A673 (cell line): ENCODE measurements around the gene CLIC5. TPM values are rescaled to one million over a fixed set of nuclear protein-coding genes. Genes with fewer than 3 reads are reported as not detected.

Experiments used
- BruUV-seq: library from RNA; stranded (reverse); fragments of 400-500 nt; replicated peaks from 2 replicates; lab custom pipeline; 2021; lab: Mats Ljungman, UMichigan
- CTCF ChIA-PET: fragments of 300-600 bp; sonication (Branson Sonifier 250); formaldehyde crosslinking; loops from one replicate; lab custom pipeline; 2022; ENCODE audit warnings: antibody characterized with exemption; lab: Charles Lee
- POLR2A ChIA-PET: fragments of 300-600 bp; sonication (Branson Sonifier 250); formaldehyde crosslinking; loops from one replicate; lab custom pipeline; 2022; ENCODE audit warnings: antibody characterized with exemption; ENCODE audit not compliant: low non-redundant PET; lab: Charles Lee
- DNase-seq: peaks from one replicate; pipeline ENCODE4 v3.0.0-alpha.2; 2015; ENCODE audit warnings: low spot score
- H3K27ac ChIP-seq: fragments of 200-600 bp; sonication (generic); 2 replicates; pipeline ENCODE4 v1.5.1; 2016; ENCODE audit warnings: mixed run types, low read depth, mild to moderate bottlenecking, mixed read lengths, antibody characterized with exemption, low read length; ENCODE audit not compliant: poor library complexity, severe bottlenecking
- H3K27me3 ChIP-seq: fragments of 200-600 bp; sonication (generic); replicated peaks from 2 replicates; pipeline ENCODE4 v1.6.1; 2017; ENCODE audit warnings: mixed run types, low read depth, mild to moderate bottlenecking, mixed read lengths, antibody characterized with exemption, low read length; ENCODE audit not compliant: insufficient read depth, poor library complexity
- H3K36me3 ChIP-seq: fragments of 200-600 bp; sonication (generic); 2 replicates; pipeline ENCODE4 v1.6.1; 2016; ENCODE audit warnings: mixed run types, mild to moderate bottlenecking, mixed read lengths, antibody characterized with exemption, low read length; ENCODE audit not compliant: insufficient read depth, poor library complexity, severe bottlenecking
- H3K4me1 ChIP-seq: fragments of 200-600 bp; sonication (generic); 2 replicates; pipeline ENCODE4 v1.6.1; 2017; ENCODE audit warnings: mixed run types, mild to moderate bottlenecking, mixed read lengths, antibody characterized with exemption, low read length; ENCODE audit not compliant: insufficient read depth, poor library complexity, severe bottlenecking
- H3K4me3 ChIP-seq: fragments of 200-600 bp; sonication (generic); 2 replicates; pipeline ENCODE4 v1.5.1; 2016; ENCODE audit warnings: low read depth, mixed run types, mild to moderate bottlenecking, mixed read lengths, low read length; ENCODE audit not compliant: poor library complexity, severe bottlenecking
- H3K9me3 ChIP-seq: fragments of 200-600 bp; sonication (generic); 2 replicates; pipeline ENCODE4 v1.6.1; 2016; ENCODE audit warnings: mixed run types, low read depth, mild to moderate bottlenecking, mixed read lengths, antibody characterized with exemption, low read length; ENCODE audit not compliant: poor library complexity, severe bottlenecking
- CTCF ChIP-seq: fragments of 300-800, 200-600 bp; sonication (generic); conservative IDR thresholded peaks from 2 replicates; pipeline ENCODE4 v1.5.1; 2017; ENCODE audit warnings: low read depth, mild to moderate bottlenecking, antibody characterized with exemption, low read length, moderate library complexity, mixed read lengths
- EZH2 ChIP-seq: fragments of 200-600 bp; sonication (generic); IDR thresholded peaks from 2 replicates; pipeline ENCODE4 v1.6.1; 2017; ENCODE audit warnings: borderline replicate concordance, low read depth, mild to moderate bottlenecking, mixed read lengths, antibody characterized with exemption, low read length; ENCODE audit not compliant: poor library complexity, severe bottlenecking
- intact Hi-C: fragments of 100-400 bp; cut with micrococcal nuclease; formaldehyde crosslinking; loops from one replicate; pipeline ENCODE4 v1.10.0; 2022; ENCODE audit not compliant: unreplicated experiment
- total RNA-seq: library from RNA; stranded (reverse); gene quantifications from 2 replicates; pipeline ENCODE4 v1.2.3, GENCODE V29; 2021

CLIC5 gene
- total RNA-seq, 1 experiment from 2014 or later = not detected

GRCh38 chr6:46025573-46025972 is 9.9 kb upstream of the CLIC5 start:
- POLR2A ChIA-PET = no interaction called here
- TF ChIP-seq EZH2 (no peak), CTCF (no peak)

GRCh38 chr6:46024124-46024769 is 8.6 kb upstream of the CLIC5 start:
- CTCF ChIA-PET = no interaction called here

More at GRCh38 chr6:46025573-46025972, 9.9 kb upstream of the CLIC5 start:
- H3K4me3 ChIP-seq = no peak overlapping the region
- H3K27me3 ChIP-seq = peaks cover 25% of the 10 kb centered on the region
- BruUV-seq = no TSS peak
- intact Hi-C loops = no loop called here
- H3K36me3 ChIP-seq = no peaks in the 10 kb centered on the region
- H3K4me1 ChIP-seq = no peaks in the 10 kb centered on the region
- H3K9me3 ChIP-seq = no peaks in the 10 kb centered on the region
- DNase-seq = no peak
- CTCF ChIA-PET = no interaction called here
- no peak overlapping the region for H3K27ac ChIP-seq

GRCh38 chr6:46023216-46023915 is 7.7 kb upstream of the CLIC5 start:
- Histone ChIP-seq H3K4me3 (no peak overlapping the region), H3K36me3 (no peaks in the 10 kb centered on the region), H3K27me3 (peaks cover 11% of the 10 kb centered on the region), H3K4me1 (no peaks in the 10 kb centered on the region), H3K27ac (no peak overlapping the region), H3K9me3 (no peaks in the 10 kb centered on the region)
- TF ChIP-seq EZH2 (no peak), CTCF (no peak)
- no peak for DNase-seq
- ChIA-PET CTCF (no interaction called here), POLR2A (no interaction called here)
- intact Hi-C loops = no loop called here
- BruUV-seq = no TSS peak

More at GRCh38 chr6:46024124-46024769, 8.6 kb upstream of the CLIC5 start:
- Histone ChIP-seq H3K36me3 (no peaks in the 10 kb centered on the region), H3K27me3 (peaks cover 19% of the 10 kb centered on the region), H3K4me3 (no peak overlapping the region), H3K27ac (no peak overlapping the region), H3K4me1 (no peaks in the 10 kb centered on the region), H3K9me3 (no peaks in the 10 kb centered on the region)
- no peak for DNase-seq
- no TSS peak for BruUV-seq
- POLR2A ChIA-PET = no interaction called here
- intact Hi-C loops = no loop called here
- TF ChIP-seq EZH2 (no peak), CTCF (no peak)
